SK-N-MC (cell line): ENCODE data around the gene TMEM8B.

Source experiments
- DNase-seq: peaks from one replicate; pipeline ENCODE4 v3.0.0-alpha.2; 2011; ENCODE audit warnings: low read depth, low spot score
- H3K27ac ChIP-seq: fragments of 200-600 bp; sonication (generic); 2 replicates; pipeline ENCODE4 v1.5.1; 2016; ENCODE audit warnings: mixed run types
- H3K36me3 ChIP-seq: fragments of 200-600 bp; sonication (generic); 2 replicates; pipeline ENCODE4 v1.6.1; 2017; ENCODE audit warnings: antibody characterized with exemption, low read length, mixed read lengths; ENCODE audit not compliant: insufficient read depth
- H3K4me3 ChIP-seq: fragments of 200-600 bp; sonication (generic); 2 replicates; pipeline ENCODE4 v1.5.1; 2016
- H3K9ac ChIP-seq: fragments of 200-600 bp; sonication (generic); 2 replicates; pipeline ENCODE4 v1.8.0; 2017; ENCODE audit warnings: mixed run types, mixed read lengths; ENCODE audit not compliant: insufficient read length
- H3K9me3 ChIP-seq: fragments of 200-600 bp; sonication (generic); 2 replicates; pipeline ENCODE4 v1.6.1; 2017; ENCODE audit warnings: low read depth, mild to moderate bottlenecking, antibody characterized with exemption, low read length, moderate library complexity, mixed read lengths
- EZH2 ChIP-seq: fragments of 200-600 bp; sonication (generic); IDR thresholded peaks from one replicate; pipeline ENCODE4 v1.6.1; 2017; ENCODE audit warnings: antibody characterized with exemption
- FOXP2 ChIP-seq: optimal IDR thresholded peaks from 2 replicates; pipeline ENCODE3; 2011; ENCODE audit warnings: mild to moderate bottlenecking, moderate library complexity; ENCODE audit not compliant: insufficient read depth; ENCODE audit errors: extremely low read length, control extremely low read depth
- POLR2AphosphoS5 ChIP-seq: IDR thresholded peaks from 2 replicates; pipeline ENCODE4 v1.6.1; 2012; ENCODE audit warnings: mild to moderate bottlenecking, low read depth, low read length, borderline replicate concordance

Gene TMEM8B, protein sequence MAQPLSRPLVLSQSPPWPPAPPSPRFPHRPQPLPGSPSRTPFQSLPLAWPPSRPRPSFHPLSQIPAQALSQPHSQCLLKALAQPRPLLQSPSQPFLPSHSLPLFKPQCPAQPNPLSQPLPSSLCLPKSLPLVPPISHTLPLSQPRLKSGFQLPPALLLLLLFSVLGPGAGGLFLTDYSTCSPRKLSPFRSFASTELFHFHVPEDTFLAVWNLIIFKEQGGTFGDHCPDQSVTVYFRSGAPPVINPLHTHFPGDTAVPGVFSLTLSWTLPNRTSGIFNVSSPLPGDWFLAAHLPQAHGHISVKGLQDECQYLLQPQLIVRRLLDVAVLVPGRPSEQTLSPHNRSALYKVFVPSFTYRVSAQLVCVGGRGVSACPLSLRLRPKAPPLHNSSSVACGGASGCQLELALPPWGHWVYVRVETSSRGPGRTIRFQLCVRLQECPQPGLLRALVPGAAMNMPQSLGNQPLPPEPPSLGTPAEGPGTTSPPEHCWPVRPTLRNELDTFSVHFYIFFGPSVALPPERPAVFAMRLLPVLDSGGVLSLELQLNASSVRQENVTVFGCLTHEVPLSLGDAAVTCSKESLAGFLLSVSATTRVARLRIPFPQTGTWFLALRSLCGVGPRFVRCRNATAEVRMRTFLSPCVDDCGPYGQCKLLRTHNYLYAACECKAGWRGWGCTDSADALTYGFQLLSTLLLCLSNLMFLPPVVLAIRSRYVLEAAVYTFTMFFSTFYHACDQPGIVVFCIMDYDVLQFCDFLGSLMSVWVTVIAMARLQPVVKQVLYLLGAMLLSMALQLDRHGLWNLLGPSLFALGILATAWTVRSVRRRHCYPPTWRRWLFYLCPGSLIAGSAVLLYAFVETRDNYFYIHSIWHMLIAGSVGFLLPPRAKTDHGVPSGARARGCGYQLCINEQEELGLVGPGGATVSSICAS

GRCh38 chr9:35829084-35829763, at the start of gene TMEM8B:
Gene TMEM8B (plus strand): TSS chr9:35829228. CDS start chr9:35829448, 220 bp downstream.
- no peaks in the 10 kb centered on the region for H3K9me3 ChIP-seq
- H3K36me3 ChIP-seq, result no peaks in the 10 kb centered on the region
- peak within 1 kb of the TSS; percentile 84 for H3K4me3 ChIP-seq
- no peak for TF ChIP-seq FOXP2
- 0 out of 2 replicates have a peak, but pooled peaks have one; percentile 19 for TF ChIP-seq POLR2AphosphoS5
- no peak for TF ChIP-seq EZH2
- no peak within 1 kb of the TSS for H3K27ac ChIP-seq
- peak within 1 kb of the TSS; percentile 79 for H3K9ac ChIP-seq
- no peak for DNase-seq

- H3K4me3 ChIP-seq, result no peak overlapping the region
- H3K9ac ChIP-seq, result no peak overlapping the region
- no peak overlapping the region for H3K27ac ChIP-seq
- H3K9me3 ChIP-seq, result no peaks in the 10 kb centered on the region
- no peak for TF ChIP-seq EZH2
- TF ChIP-seq POLR2AphosphoS5, result no peak
- TF ChIP-seq FOXP2, result no peak
- DNase-seq, result no peak
- 0 out of 2 replicates have a peak, but pooled peaks cover 3% of the 10 kb centered on the region for H3K36me3 ChIP-seq
Measured at GRCh38 chr9:35781066-35781465, 48.0 kb upstream of the TMEM8B start.

DNA sequence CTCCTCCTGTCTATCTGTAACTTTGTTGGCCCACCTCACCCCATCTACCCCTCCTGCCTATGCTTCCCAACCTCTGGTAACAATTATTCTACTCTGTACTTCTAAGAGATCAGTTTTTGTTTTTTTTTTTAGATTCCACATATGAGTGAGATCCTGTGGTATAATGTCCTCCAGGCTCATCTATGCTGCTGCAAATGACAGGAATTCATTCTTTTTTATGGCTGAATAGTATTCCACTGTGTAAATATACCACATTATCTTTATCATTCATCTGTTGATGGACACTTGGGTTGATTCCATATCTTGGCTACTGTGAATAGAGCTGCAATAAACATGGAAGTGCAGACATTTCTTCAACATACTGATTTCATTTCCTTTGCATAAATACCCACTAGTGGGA, 45.6 kb upstream of the TMEM8B start:
- Histone ChIP-seq H3K4me3 (no peak overlapping the region), H3K9me3 (no peaks in the 10 kb centered on the region), H3K9ac (no peak overlapping the region), H3K27ac (no peak overlapping the region), H3K36me3 (0 out of 2 replicates have a peak, but pooled peaks cover 3% of the 10 kb centered on the region)
- DNase-seq, result no peak
- TF ChIP-seq EZH2, result no peak
- no peak for TF ChIP-seq FOXP2
- no peak for TF ChIP-seq POLR2AphosphoS5

DNA sequence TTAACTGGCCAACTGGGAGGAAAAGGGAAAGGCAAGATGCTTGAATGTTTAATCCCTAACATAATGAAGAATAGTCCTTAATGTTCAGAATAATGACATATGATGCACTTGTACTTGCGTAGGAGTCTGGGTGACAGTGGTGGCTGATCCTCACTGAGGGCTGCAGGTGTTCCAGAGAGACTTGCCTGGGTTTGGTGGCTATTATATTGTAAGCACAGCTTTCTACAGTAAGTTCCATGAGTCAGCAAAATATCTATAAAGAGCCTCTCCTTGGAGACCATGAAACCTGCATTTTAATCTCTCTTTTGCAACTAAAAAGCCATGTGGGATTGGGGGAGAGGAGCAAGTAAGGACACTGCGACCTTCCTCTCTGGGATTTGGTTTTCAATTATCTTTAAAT, 39.5 kb upstream of the TMEM8B start:
- Histone ChIP-seq H3K9ac (peak overlapping the region; percentile 38), H3K27ac (peak overlapping the region; percentile 51; the same call in 1 of the 2 replicates), H3K36me3 (no peaks in the 10 kb centered on the region), H3K9me3 (no peaks in the 10 kb centered on the region), H3K4me3 (peak overlapping the region; percentile 20; the same call in 1 of the 2 replicates)
- no peak for TF ChIP-seq FOXP2
- no peak for TF ChIP-seq POLR2AphosphoS5
- TF ChIP-seq EZH2, result no peak
- no peak for DNase-seq

DNA sequence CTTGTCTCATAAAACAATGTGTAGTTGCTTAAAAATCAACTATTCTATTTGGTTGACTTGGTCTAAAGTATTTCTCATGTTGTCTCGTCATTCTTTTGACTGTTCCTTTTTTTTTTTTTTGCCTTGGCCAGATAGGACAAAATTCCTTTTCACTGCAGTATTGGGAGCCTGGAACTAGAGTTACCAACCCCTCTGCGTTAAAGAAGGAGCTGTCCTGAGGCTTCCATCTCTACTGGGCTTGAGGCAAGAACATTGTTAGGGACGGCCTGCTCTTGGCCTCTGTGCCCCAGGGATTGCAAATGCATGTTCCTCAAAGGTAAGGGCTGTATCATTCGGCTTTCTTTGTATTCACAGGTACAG, 39.0 kb upstream of the TMEM8B start:
- Histone ChIP-seq H3K9ac (no peak overlapping the region), H3K36me3 (no peaks in the 10 kb centered on the region), H3K27ac (peak overlapping the region; percentile 51; the same call in 1 of the 2 replicates), H3K4me3 (peak overlapping the region; percentile 20; the same call in 1 of the 2 replicates), H3K9me3 (no peaks in the 10 kb centered on the region)
- TF ChIP-seq FOXP2 (no peak), EZH2 (no peak), POLR2AphosphoS5 (no peak)
- DNase-seq, result no peak

- no peaks in the 10 kb centered on the region for H3K36me3 ChIP-seq
- H3K27ac ChIP-seq, result no peak overlapping the region
- no peak for TF ChIP-seq POLR2AphosphoS5
- TF ChIP-seq EZH2, result no peak
- no peak for TF ChIP-seq FOXP2
- DNase-seq, result no peak
- H3K9ac ChIP-seq, result no peak overlapping the region
- H3K4me3 ChIP-seq, result peak overlapping the region; percentile 20; the same call in 1 of the 2 replicates
- H3K9me3 ChIP-seq, result no peaks in the 10 kb centered on the region
Measured at GRCh38 chr9:35790385-35791296, 38.4 kb upstream of the TMEM8B start.

DNA sequence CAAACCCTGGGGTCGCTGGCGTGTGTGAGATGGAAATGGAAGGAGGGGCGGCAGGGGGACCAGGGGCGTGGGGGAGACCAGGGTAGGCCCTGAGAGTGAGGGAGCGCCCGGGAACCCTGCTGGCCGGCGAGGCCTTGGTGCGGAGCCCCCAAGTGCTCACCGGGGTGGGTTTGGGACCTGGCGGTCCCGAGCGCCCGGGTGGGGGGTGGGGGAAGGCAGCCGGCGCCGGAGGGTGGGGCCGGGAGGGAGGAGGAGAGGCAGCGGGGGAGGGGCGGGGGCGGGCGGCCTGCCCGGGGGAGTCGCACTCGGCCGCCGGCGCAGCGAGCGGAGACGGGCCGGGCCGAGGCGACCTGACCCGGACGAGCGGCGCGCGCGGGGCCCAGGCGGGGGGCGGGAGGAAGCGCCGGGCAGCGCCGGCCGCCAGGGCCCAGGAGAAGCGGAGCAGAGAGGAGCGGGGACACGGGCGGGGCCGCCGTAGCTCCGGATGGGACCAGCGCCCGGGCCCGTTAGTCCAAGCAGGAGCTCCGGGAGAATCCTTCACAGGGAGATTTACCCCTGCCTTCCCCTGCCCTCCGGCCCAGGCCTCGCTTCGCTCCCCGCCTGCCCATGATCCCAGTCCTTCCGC, 37.6 kb upstream of the TMEM8B start, which contains the start of gene NPR2:
TSS of gene NPR2 (plus strand) at position 295 of the 625 bp plus-strand sequence. CDS start 818 bp downstream, outside the sequence.
- Histone ChIP-seq H3K9ac (no peak within 1 kb of the TSS), H3K9me3 (no peaks in the 10 kb centered on the region), H3K36me3 (no peaks in the 10 kb centered on the region), H3K27ac (no peak within 1 kb of the TSS), H3K4me3 (no peak within 1 kb of the TSS)
- no peak for DNase-seq
- TF ChIP-seq POLR2AphosphoS5, result no peak
- TF ChIP-seq FOXP2, result no peak
- no peak for TF ChIP-seq EZH2
